Chondrocyte (in vitro differentiated cells): Measurements from ENCODE around the gene ARMC8. TPM values are rescaled to one million over a fixed set of nuclear protein-coding genes. Genes with fewer than 3 reads are reported as not detected.

Source experiments
- DNase-seq: peaks from one replicate; pipeline ENCODE4 v3.0.0; 2021; ENCODE audit warnings: mixed read lengths, low spot score
- H3K27ac Mint-ChIP-seq: one replicate; pipeline ENCODE4 v1.8.0; 2021; ENCODE audit warnings: mild to moderate bottlenecking, moderate library complexity, mixed read lengths; ENCODE audit not compliant: unreplicated experiment
- H3K27me3 Mint-ChIP-seq: 2 replicates; pipeline ENCODE4 v1.8.0; 2021; ENCODE audit warnings: low read depth, mixed read lengths
- H3K36me3 Mint-ChIP-seq: 2 replicates; pipeline ENCODE4 v1.8.0; 2021; ENCODE audit warnings: low read depth, mixed read lengths
- H3K4me1 Mint-ChIP-seq: 2 replicates; pipeline ENCODE4 v1.8.0; 2021; ENCODE audit warnings: low read depth, mild to moderate bottlenecking, mixed read lengths
- H3K4me3 Mint-ChIP-seq: one replicate; pipeline ENCODE4 v1.8.0; 2021; ENCODE audit warnings: mild to moderate bottlenecking, moderate library complexity, mixed read lengths; ENCODE audit not compliant: unreplicated experiment
- H3K9me3 Mint-ChIP-seq: 2 replicates; pipeline ENCODE4 v1.8.0; 2021; ENCODE audit warnings: low read depth, mixed read lengths
- total RNA-seq: library from RNA; stranded (reverse); gene quantifications from 3 replicates; pipeline ENCODE4 v1.2.1, GENCODE V29; 2021
- TF ChIP-seq, protein P1 (sequence below): fragments of 200-600 bp; sonication (generic); IDR thresholded peaks from 2 replicates; pipeline ENCODE4 v1.5.0; 2021; ENCODE audit warnings: antibody characterized with exemption, mild to moderate bottlenecking, moderate library complexity

Gene ARMC8
- total RNA-seq, 1 donor from 2014 or later = 34.2 TPM

DNA sequence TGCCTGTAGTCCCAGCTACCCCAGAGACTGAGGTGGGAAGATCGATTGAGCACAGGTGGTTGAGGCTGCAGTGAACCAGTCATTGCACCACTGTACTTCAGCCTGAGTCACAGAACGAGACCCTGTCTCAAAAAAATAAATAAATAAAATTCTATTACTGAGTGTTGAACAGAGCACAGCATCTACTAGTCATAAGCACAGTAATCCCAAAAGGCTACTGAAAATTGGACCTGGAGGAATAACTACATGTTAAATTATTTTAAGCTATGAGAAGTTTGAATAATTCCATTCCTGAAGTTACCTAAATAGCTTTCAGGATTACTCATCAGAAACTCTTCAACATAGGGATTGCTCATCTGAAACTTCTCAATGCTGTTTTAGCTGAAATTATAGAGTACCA is 43.4 kb downstream of the ARMC8 start:
- Mint-ChIP-seq H3K9me3 (peaks cover 2% of the 10 kb centered on the region), H3K27ac (peak overlapping the region; percentile 77), H3K4me3 (no peak overlapping the region), H3K36me3 (peaks cover 15% of the 10 kb centered on the region), H3K4me1 (peaks cover 36% of the 10 kb centered on the region), H3K27me3 (no peaks in the 10 kb centered on the region)
- no peak for DNase-seq
- TF ChIP-seq, protein P1, sequence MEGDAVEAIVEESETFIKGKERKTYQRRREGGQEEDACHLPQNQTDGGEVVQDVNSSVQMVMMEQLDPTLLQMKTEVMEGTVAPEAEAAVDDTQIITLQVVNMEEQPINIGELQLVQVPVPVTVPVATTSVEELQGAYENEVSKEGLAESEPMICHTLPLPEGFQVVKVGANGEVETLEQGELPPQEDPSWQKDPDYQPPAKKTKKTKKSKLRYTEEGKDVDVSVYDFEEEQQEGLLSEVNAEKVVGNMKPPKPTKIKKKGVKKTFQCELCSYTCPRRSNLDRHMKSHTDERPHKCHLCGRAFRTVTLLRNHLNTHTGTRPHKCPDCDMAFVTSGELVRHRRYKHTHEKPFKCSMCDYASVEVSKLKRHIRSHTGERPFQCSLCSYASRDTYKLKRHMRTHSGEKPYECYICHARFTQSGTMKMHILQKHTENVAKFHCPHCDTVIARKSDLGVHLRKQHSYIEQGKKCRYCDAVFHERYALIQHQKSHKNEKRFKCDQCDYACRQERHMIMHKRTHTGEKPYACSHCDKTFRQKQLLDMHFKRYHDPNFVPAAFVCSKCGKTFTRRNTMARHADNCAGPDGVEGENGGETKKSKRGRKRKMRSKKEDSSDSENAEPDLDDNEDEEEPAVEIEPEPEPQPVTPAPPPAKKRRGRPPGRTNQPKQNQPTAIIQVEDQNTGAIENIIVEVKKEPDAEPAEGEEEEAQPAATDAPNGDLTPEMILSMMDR = no peak

DNA sequence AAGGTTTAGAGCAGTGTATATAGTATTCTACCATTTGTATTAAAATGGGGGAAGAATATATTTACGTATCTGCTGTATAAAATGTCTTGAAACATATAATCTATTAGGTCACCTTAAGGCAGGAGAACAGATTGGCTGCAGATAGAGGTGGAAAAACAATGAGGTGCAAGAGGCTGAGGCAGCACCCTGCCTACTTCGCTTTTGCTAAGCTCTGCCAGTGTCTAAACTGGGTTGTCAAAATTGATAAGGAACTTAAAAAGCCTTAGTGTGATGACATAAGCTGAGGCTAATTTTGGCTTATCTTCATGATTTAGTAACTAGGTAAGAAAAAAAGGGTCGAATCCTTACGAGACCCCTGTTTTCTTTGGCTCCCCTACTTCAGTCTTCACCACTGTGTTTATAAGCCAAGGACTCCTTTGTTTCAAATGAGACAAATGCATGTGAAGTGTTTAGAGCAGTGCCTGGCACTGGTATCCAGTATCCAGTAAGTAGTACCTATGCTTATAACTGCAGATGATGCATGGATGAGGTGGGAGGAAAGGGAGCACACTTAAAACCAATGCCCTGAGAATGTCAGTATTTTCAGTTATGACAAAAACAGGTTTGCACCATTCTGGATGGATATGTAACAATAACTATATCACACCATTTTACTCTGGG is 45.7 kb downstream of the ARMC8 start:
- no peak for DNase-seq
- H3K9me3 Mint-ChIP-seq = peaks cover 2% of the 10 kb centered on the region
- H3K27ac Mint-ChIP-seq = no peak overlapping the region
- peaks cover 21% of the 10 kb centered on the region for H3K36me3 Mint-ChIP-seq
- no peaks in the 10 kb centered on the region for H3K27me3 Mint-ChIP-seq
- TF ChIP-seq, protein P1 = no peak
- H3K4me1 Mint-ChIP-seq = peaks cover 22% of the 10 kb centered on the region
- H3K4me3 Mint-ChIP-seq = no peak overlapping the region

DNA sequence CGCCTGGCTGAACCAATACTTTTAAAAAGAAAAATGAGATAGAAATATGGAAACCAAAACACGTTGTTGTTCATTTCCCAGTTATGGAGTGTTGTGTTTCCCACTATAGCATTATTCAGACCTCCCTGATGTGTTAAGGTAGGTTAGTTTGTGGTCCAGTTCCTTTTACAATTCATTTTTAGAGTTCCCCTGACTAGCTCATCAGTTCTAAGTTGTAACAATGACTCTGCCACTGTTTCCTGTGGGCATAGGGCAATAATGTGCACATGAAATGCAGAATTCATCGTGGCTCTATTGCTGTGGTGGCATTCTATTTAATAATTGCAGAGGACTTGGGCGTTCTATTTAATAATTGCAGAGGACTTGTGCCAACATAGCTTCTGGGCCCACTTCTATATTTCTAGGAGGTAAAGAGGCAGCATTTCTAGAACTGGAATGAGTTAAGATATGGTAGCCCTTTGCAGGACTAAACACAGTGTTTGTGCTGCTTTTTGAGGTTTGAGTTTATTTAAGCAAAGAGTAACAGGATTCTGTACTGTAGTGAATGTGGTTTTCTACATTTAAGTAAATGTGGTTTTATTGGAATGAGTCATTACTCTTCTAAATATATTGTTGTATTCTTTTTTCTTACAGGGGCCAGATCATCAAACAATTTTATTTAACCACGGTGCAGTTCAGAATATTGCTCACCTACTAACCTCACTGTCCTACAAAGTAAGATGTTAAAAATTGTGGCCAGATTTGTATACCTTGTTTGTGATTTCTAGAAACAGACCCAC is 47.5 kb downstream of the ARMC8 start:
- H3K27ac Mint-ChIP-seq = peak overlapping the region; percentile 2
- no peak for DNase-seq
- no peaks in the 10 kb centered on the region for H3K27me3 Mint-ChIP-seq

DNA sequence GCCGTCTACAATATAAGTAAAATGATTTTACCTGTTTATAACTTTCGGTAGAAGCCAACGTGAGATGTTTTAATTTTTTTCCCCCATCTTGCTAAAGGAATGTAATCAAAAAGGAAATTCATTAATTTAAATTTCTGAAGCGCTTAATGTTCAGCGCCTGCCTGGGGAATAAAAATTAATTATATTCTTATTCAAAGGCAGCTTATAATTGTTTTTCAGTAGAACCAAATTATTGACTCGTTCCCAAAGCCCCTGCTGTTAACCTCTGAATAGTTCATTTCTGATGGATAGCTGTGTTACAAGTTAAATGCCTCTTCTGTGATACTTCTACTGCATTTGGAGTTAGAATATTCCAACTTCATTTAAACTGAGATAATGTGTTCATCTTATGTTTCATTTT is 51.6 kb downstream of the ARMC8 start:
- no peaks in the 10 kb centered on the region for H3K27me3 Mint-ChIP-seq
- no peaks in the 10 kb centered on the region for H3K9me3 Mint-ChIP-seq
- peaks cover 6% of the 10 kb centered on the region for H3K4me1 Mint-ChIP-seq
- no peak overlapping the region for H3K4me3 Mint-ChIP-seq
- H3K36me3 Mint-ChIP-seq = peaks cover 16% of the 10 kb centered on the region
- DNase-seq = no peak
- TF ChIP-seq, protein P1 = no peak
- no peak overlapping the region for H3K27ac Mint-ChIP-seq

More for the DNA sequence above, 47.5 kb downstream of the ARMC8 start:
- H3K36me3 Mint-ChIP-seq = peaks cover 19% of the 10 kb centered on the region
- H3K4me3 Mint-ChIP-seq = no peak overlapping the region
- peaks cover 18% of the 10 kb centered on the region for H3K4me1 Mint-ChIP-seq
- peaks cover 2% of the 10 kb centered on the region for H3K9me3 Mint-ChIP-seq
- TF ChIP-seq, protein P1 = no peak

DNA sequence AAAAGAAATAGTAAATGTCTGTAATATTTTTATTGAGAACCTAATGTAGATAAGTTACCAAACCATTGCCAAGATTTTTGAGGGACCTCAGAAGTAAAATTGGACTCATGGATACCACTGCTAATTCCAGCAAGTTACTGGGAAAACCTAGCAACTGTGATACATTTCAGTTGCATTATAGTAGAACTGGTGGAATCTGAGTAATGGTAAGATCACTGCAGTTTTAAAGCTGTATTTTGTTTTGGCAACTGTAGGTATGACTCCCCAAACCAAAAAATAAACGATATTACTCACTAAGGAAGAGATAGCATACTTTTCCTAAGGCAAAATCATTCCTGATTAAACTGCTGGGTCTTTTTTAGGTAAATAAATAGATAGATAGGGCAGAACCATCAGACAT is 54.0 kb downstream of the ARMC8 start:
- DNase-seq = no peak
- TF ChIP-seq, protein P1 = no peak

More for the DNA sequence above, 54.0 kb downstream of the ARMC8 start:
- no peak overlapping the region for H3K4me3 Mint-ChIP-seq
- no peak overlapping the region for H3K27ac Mint-ChIP-seq
- H3K4me1 Mint-ChIP-seq = no peaks in the 10 kb centered on the region
- no peaks in the 10 kb centered on the region for H3K27me3 Mint-ChIP-seq
- H3K9me3 Mint-ChIP-seq = no peaks in the 10 kb centered on the region
- peaks cover 22% of the 10 kb centered on the region for H3K36me3 Mint-ChIP-seq
